Stimulated activated CD8-positive, alpha-beta memory T cell treated with anti-CD3 and anti-CD28 coated beads, Interleukin-7, amount 100 ng/mL, for 24 hours (primary cell): ENCODE measurements around the gene SPTBN5.

Source experiments
- DNase-seq: peaks from one replicate; pipeline ENCODE4 v3.0.0-alpha.2; 2020; ENCODE audit warnings: low read depth

The SPTBN5 gene

GRCh38 chr15:41926185-41927056 is 32.6 kb upstream of the SPTBN5 start:
- DNase-seq: no peak

GRCh38 chr15:41925086-41925608 is 31.3 kb upstream of the SPTBN5 start:
- DNase-seq: no peak

GRCh38 chr15:41923401-41923997 is 29.6 kb upstream of the SPTBN5 start:
- DNase-seq: no peak

GRCh38 chr15:41922353-41922752 is 28.5 kb upstream of the SPTBN5 start:
- no peak for DNase-seq

DNA sequence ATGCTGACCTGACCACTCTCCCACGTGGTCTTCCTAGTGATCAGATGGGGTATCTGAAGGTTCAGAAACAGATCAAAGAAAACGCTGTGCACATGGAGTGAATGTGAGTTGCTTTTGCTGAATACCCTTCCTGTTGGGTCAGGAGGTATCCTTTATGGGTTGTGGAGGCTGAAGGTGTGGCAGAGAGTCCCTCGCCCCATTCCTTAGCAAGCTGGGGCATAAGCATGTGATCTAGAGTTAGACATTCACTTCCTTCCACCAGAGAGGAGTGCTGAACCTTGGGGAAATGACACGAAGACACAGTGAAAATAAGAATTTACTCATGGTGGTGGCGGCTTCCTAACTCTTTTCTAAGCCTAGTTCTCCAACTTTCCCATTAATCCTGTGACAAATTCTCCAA is 27.8 kb upstream of the SPTBN5 start:
- DNase-seq: no peak

DNA sequence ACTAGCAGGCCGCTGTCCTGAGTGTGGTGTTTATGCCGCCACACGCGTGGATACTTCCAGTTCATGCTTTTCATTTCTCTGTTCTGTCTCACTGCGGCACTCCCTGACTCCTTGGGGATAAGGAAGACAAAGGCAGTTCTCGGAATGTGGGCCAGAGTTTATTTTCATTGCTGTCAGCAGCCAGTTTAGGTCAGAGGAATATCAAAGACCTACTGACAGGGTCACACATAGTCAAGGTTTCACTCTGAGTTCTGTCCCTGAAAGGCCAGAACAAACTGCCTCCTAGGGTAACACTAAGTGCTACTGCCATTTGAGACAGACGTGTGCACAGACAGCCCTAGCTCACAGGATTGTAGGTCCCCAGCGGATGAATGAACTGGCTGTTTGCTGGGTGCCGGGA is 27.3 kb upstream of the SPTBN5 start:
- DNase-seq: no peak

GRCh38 chr15:41919954-41920538 is 26.2 kb upstream of the SPTBN5 start:
- no peak for DNase-seq

DNA sequence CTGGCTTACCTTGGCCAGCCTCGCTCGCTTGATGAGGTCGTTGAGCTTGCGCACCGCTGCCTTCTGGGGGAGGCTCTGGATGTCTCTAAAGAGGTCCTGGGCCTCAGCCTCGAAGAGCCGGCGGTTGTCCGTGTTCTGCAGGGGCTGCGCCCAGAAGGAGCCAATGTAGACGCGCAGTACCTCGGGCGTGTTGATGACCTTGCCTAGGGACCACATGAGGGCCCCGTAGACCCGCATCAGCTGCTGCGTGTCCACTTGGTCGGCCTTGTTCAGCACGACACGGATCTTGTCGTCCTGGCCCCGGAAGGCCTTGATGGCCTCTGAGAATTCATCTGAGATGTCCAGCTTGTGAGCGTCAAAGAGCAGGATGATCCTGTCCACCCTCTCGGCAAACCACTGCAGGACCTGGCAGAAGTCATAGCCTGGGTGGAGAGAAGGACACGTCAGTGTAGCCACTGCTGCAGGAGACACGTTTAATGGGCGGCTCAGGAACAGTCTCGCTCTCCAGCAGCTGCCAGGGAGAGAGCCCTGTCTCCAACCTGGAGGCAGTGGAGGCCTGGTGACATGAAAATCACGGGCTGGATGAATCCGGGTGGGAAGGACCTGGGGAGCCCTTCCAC is 25.5 kb upstream of the SPTBN5 start:
- DNase-seq: no peak

- DNase-seq: no peak
These were observed 24.8 kb upstream of the SPTBN5 start for GRCh38 chr15:41918506-41919126.

DNA sequence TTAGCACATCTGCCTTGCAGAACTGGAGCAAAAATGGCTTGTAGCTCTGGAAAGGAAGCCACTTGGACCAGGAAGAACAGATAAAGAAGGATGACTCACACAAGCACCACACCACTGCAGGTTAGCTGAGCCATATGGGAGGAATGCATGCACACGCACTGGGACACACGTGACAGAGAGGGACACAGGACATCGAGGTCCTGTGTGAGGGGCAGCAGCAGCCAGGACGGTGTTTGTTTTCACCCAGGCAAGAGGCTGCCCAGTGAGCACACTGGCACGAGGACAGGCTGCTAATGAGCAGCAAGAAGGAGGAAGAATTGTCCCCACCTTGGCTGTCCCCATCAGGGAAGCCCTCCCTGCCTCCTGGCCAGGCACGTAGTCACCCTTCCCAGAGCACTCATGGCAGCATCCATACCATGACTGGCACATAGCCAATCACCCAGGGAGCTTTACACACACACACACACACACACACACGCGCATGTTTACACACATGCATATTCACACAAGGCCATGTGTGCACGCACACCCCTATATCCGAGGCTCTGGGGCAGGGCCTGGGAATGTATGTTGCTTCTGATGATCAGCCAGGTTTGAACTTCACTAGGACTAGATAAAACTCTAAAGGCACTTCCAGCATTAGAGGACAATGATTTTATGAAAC is 24.0 kb upstream of the SPTBN5 start:
- DNase-seq: no peak

- DNase-seq: no peak
These were observed 21.6 kb upstream of the SPTBN5 start for GRCh38 chr15:41915255-41915994.

GRCh38 chr15:41914411-41914810 is 20.6 kb upstream of the SPTBN5 start:
- DNase-seq: no peak

- DNase-seq: no peak
These were observed 19.4 kb upstream of the SPTBN5 start for GRCh38 chr15:41913256-41913655.

- no peak for DNase-seq
These were observed 18.0 kb upstream of the SPTBN5 start for GRCh38 chr15:41911691-41912345.

GRCh38 chr15:41908736-41909461 is 15.0 kb upstream of the SPTBN5 start:
- no peak for DNase-seq

DNA sequence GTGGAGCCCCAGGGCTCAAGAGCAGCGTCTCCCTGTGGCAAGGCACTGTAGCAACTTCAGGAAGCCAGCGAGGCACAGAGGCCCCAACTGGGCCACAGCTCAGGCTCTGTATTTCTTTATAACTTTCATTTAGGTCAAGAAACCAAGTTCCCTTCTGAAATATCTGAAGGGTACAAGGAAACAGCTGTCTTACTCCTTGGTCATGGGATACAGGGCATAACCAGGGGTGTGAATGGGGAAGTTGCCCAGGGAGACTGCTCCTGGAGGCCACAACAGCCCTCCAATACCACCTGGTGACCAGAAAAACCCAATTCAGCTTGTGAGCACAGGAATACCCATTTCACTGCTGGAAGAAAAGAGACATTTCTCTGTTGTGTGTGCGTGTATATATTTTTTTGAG is 13.3 kb upstream of the SPTBN5 start:
- no peak for DNase-seq

- DNase-seq: no peak
These were observed 12.8 kb upstream of the SPTBN5 start for GRCh38 chr15:41906608-41907007.

DNA sequence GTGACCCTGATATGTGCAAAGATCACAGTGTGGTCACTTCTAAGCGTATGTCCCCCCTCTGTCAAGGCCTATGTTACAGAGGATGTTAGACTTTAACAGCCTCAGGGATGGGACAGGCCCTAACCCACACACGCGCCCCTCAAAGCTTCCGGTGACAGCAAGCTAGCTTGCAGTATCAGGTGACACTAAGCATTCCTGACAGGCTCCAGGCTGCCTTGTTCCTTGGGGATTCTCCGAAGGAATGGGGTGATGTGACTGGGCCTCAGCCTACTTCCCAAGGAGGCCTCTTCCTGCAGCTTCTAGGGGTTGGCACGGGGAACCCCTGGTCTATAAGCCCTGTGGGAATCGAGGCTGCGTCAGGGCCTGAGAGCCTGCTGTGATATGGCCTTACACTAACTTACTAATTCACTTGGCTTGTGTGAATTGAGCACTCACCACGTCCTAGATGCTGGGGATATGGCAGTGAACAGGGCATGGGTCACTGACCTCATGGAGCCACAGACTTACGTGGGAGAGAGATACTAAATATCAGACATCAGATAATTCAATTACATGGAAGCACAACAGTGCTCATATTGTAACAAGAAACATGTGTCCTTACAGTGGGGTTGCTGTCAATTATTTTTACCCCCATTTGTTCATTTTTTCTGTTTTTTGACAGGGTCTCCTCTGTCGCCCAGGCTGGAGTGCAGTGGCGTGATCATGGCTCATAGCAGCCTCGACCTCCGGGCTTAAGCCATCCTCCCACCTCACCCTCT is 11.4 kb upstream of the SPTBN5 start:
- no peak for DNase-seq

- DNase-seq: peak; percentile 44
These were observed 10.7 kb upstream of the SPTBN5 start for GRCh38 chr15:41904541-41905005.
